ENCODE measurements around the gene RCC2. TPM values are rescaled to one million over a fixed set of nuclear protein-coding genes. Genes with fewer than 3 reads are reported as not detected.
A peak's percentile ranks its signal among the peaks of the same experiment; 100 is the strongest.

RCC2 gene
- total RNA-seq, 3 donors from 2014 or later (not counting 1 experiment from before 2014, with no cell fraction given): 55.2 to 76.8 (median 73.2) TPM

DNA sequence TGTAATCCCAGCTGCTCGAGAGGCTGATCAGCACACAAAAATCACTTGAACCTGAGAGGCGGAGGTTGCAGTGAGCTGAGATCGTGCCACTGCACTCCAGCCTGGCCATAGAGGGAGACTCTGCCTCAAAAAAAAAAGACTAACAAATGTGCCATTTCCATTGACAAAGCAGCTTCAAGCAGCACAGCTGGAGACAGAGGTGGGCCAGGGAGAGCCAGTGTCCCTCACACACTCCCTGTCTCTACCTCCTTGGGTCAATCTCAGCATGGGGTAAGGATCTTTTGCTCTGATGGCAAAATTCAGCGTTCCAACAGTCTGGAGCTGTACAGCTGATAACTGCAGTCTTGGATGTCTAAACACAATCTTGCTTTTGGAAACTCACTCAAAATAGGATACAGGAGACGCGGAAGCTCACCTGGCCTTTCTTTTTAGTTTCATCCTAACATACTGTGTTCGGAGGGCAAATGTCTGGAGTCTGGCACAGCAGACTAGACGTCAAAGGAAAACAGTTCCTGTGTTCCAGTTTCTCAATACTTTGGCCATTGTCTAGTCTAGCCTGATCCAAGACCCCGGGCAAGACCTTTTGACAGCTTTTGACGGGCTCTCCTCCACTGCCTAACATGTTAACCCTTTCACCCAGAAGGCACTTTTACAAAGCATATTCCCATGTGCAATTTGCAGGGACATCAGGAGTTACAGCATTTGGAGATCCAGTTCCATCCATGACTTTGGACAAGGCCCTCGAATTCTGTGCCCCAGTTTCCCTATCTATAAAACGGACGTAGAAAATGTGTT lies 2.9 kb downstream of the RCC2 start:
- Histone ChIP-seq H3K36me3 (ENCODE audit: control insufficient read depth, insufficient read depth, low read length) (no peaks in the 10 kb centered on the region), H3K27me3 (ENCODE audit: control insufficient read depth, insufficient read depth, low read length) (no peaks in the 10 kb centered on the region), H3K4me1 (ENCODE audit: control insufficient read depth, insufficient read depth, low read length) (peaks cover 50% of the 10 kb centered on the region), H3K27ac (ENCODE audit: low read length) (peak overlapping the region; percentile 70), H3K9me3 (ENCODE audit: control insufficient read depth, insufficient read depth, low read length) (no peaks in the 10 kb centered on the region), H3K4me3 (ENCODE audit: low read length) (peak overlapping the region; percentile 48)
- TF ChIP-seq, protein P1, sequence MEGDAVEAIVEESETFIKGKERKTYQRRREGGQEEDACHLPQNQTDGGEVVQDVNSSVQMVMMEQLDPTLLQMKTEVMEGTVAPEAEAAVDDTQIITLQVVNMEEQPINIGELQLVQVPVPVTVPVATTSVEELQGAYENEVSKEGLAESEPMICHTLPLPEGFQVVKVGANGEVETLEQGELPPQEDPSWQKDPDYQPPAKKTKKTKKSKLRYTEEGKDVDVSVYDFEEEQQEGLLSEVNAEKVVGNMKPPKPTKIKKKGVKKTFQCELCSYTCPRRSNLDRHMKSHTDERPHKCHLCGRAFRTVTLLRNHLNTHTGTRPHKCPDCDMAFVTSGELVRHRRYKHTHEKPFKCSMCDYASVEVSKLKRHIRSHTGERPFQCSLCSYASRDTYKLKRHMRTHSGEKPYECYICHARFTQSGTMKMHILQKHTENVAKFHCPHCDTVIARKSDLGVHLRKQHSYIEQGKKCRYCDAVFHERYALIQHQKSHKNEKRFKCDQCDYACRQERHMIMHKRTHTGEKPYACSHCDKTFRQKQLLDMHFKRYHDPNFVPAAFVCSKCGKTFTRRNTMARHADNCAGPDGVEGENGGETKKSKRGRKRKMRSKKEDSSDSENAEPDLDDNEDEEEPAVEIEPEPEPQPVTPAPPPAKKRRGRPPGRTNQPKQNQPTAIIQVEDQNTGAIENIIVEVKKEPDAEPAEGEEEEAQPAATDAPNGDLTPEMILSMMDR (IDR thresholded peaks at IDR 0.05): no peak
- Mint-ChIP-seq H3K36me3 (no peaks in the 10 kb centered on the region), H3K4me3 (peak overlapping the region; percentile 77), H3K27ac (peak overlapping the region; percentile 64 to 68), H3K9me3 (no peaks in the 10 kb centered on the region), H3K27me3 (ENCODE audit: low read depth in 2 of 2) (peaks cover 5 to 13% of the 10 kb centered on the region in 2 donors), H3K4me1 (peaks cover 28 to 57% of the 10 kb centered on the region in 2 donors)
- DNase-seq (peak in 1 of 2 donors; percentile 22), ATAC-seq (no peak)
- intact Hi-C loops (cut with micrococcal nuclease): no loop called here
- 73% methylated on average over 11 of the region's 13 CpGs for WGBS (ENCODE audit: insufficient coverage)

DNA sequence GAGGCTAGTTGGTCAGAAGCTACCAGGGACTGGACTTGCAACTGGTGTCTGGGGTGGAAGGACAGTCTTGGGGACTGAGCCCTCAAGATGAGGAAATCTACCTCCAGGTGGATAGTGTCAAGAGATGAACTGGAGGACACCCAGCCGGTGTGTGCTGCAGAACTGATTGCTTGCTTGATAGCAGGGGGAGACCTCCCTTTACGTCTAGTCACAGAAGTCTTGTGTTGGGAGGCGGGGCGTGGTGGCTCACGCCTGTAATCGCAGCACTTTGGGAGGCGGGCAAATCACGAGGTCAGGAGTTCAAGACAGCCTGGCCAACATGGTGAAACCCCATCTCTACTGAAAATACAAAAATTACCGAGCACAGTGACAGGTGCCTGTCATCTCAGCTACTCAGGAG lies 4.9 kb downstream of the RCC2 start:
- no peaks in the 10 kb centered on the region for H3K36me3 Mint-ChIP-seq
- Histone ChIP-seq H3K27me3 (ENCODE audit: control insufficient read depth, insufficient read depth, low read length) (no peaks in the 10 kb centered on the region), H3K4me3 (ENCODE audit: low read length) (no peak overlapping the region), H3K4me1 (ENCODE audit: control insufficient read depth, insufficient read depth, low read length) (peaks cover 56% of the 10 kb centered on the region), H3K9me3 (ENCODE audit: control insufficient read depth, insufficient read depth, low read length) (no peaks in the 10 kb centered on the region), H3K36me3 (ENCODE audit: control insufficient read depth, insufficient read depth, low read length) (no peaks in the 10 kb centered on the region), H3K27ac (ENCODE audit: low read length) (no peak overlapping the region)
- H3K27me3 Mint-ChIP-seq (ENCODE audit: low read depth in 2 of 2): no peaks in the 10 kb centered on the region
- DNase-seq (no peak), ATAC-seq (no peak)
- TF ChIP-seq, protein P1 (IDR thresholded peaks at IDR 0.05): no peak
- H3K9me3 Mint-ChIP-seq: no peaks in the 10 kb centered on the region
- 65% methylated on average over 9 of the region's 9 CpGs for WGBS (ENCODE audit: insufficient coverage)
- intact Hi-C loops (cut with micrococcal nuclease): no loop called here
- peaks cover 35 to 53% of the 10 kb centered on the region in 2 donors for H3K4me1 Mint-ChIP-seq
- H3K4me3 Mint-ChIP-seq: peak overlapping the region; percentile 4
- H3K27ac Mint-ChIP-seq: peak overlapping the region; percentile 14 to 64

DNA sequence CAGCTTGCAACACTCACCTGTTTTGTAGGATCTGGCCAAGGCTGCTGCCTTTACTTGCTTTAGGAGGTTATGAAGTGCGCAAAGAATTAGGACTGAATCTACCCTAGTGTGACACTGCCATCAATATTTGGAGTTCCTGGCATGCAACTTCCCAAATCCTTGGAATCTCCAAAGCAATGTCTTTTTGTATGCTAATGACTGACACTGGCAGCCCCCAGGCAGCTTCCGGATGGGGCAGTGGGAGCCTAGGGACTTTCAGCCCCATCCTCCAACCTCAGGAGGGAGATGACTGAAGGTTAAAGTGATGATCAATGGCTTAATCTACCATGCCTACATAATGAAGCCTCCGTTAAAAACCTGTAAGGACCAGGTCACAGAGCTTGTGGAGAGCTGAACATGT lies 5.5 kb downstream of the RCC2 start:
- Histone ChIP-seq H3K27ac (ENCODE audit: low read length) (no peak overlapping the region), H3K36me3 (ENCODE audit: control insufficient read depth, insufficient read depth, low read length) (no peaks in the 10 kb centered on the region), H3K9me3 (ENCODE audit: control insufficient read depth, insufficient read depth, low read length) (no peaks in the 10 kb centered on the region), H3K27me3 (ENCODE audit: control insufficient read depth, insufficient read depth, low read length) (no peaks in the 10 kb centered on the region), H3K4me1 (ENCODE audit: control insufficient read depth, insufficient read depth, low read length) (peaks cover 62% of the 10 kb centered on the region), H3K4me3 (ENCODE audit: low read length) (no peak overlapping the region)
- ATAC-seq: no peak
- H3K36me3 Mint-ChIP-seq: no peaks in the 10 kb centered on the region
- H3K27ac Mint-ChIP-seq: peak overlapping the region in 1 of 2 donors; percentile 64
- H3K9me3 Mint-ChIP-seq: no peaks in the 10 kb centered on the region
- TF ChIP-seq, protein P1 (IDR thresholded peaks at IDR 0.05): no peak
- 96% methylated on average over 3 of the region's 3 CpGs for WGBS (ENCODE audit: insufficient coverage)
- intact Hi-C loops (cut with micrococcal nuclease): no loop called here
- H3K4me3 Mint-ChIP-seq: no peak overlapping the region
- H3K4me1 Mint-ChIP-seq: peaks cover 41 to 59% of the 10 kb centered on the region in 2 donors
- H3K27me3 Mint-ChIP-seq (ENCODE audit: low read depth in 2 of 2): no peaks in the 10 kb centered on the region
- DNase-seq: no peak

Data from natural killer cell (primary cell).